ENCODE measurements around the gene SLC38A5.
A peak's percentile ranks its signal among the peaks of the same experiment; 100 is the strongest.

Gene SLC38A5

GRCh38 chrX:48491809-48492208, 21.7 kb upstream of the SLC38A5 start:
- DNase-seq (ENCODE audit: low read depth in 2 of 2), result no peak

GRCh38 chrX:48490661-48491060, 20.6 kb upstream of the SLC38A5 start:
- no peak for DNase-seq (ENCODE audit: low read depth in 2 of 2)

GRCh38 chrX:48489892-48490291, 19.8 kb upstream of the SLC38A5 start:
- no peak for DNase-seq (ENCODE audit: low read depth in 2 of 2)

- DNase-seq (ENCODE audit: low read depth in 2 of 2), result no peak
These were observed 19.2 kb upstream of the SLC38A5 start for GRCh38 chrX:48489296-48489695.

GRCh38 chrX:48488034-48488433, 18.0 kb upstream of the SLC38A5 start:
- DNase-seq (ENCODE audit: low read depth in 2 of 2), result no peak

GRCh38 chrX:48487362-48487798, 17.3 kb upstream of the SLC38A5 start:
- DNase-seq (ENCODE audit: low read depth in 2 of 2), result no peak

GRCh38 chrX:48482526-48482925, 12.5 kb upstream of the SLC38A5 start:
- DNase-seq (ENCODE audit: low read depth in 2 of 2), result no peak

GRCh38 chrX:48480583-48480982, 10.5 kb upstream of the SLC38A5 start:
- no peak for DNase-seq (ENCODE audit: low read depth in 2 of 2)

- no peak for DNase-seq (ENCODE audit: low read depth in 2 of 2)
These were observed 10.1 kb upstream of the SLC38A5 start for GRCh38 chrX:48480142-48480541.

GRCh38 chrX:48478806-48479205, 8.7 kb upstream of the SLC38A5 start:
- no peak for DNase-seq (ENCODE audit: low read depth in 2 of 2)

- no peak for DNase-seq (ENCODE audit: low read depth in 2 of 2)
These were observed 8.1 kb upstream of the SLC38A5 start for GRCh38 chrX:48477960-48478755.

GRCh38 chrX:48476919-48477318, 6.9 kb upstream of the SLC38A5 start:
- DNase-seq (ENCODE audit: low read depth in 2 of 2), result no peak

- peak; percentile 76 to 78 for DNase-seq (ENCODE audit: low read depth in 2 of 2)
These were observed 5.9 kb upstream of the SLC38A5 start, which contains the start of gene FTSJ1 for GRCh38 chrX:48475774-48476577. Gene FTSJ1 (plus strand): TSS chrX:48476199. CDS start chrX:48478048, 1,849 bp downstream.

- no peak for DNase-seq (ENCODE audit: low read depth in 2 of 2)
These were observed 5.2 kb upstream of the SLC38A5 start for GRCh38 chrX:48475296-48475695.

GRCh38 chrX:48474581-48474980, 4.5 kb upstream of the SLC38A5 start:
- DNase-seq (ENCODE audit: low read depth in 2 of 2), result no peak

- no peak for DNase-seq (ENCODE audit: low read depth in 2 of 2)
These were observed 4.1 kb upstream of the SLC38A5 start for GRCh38 chrX:48474127-48474526.

- no peak for DNase-seq (ENCODE audit: low read depth in 2 of 2)
These were observed 3.6 kb upstream of the SLC38A5 start for GRCh38 chrX:48473704-48473990.

- no peak for DNase-seq (ENCODE audit: low read depth in 2 of 2)
These were observed 3.0 kb upstream of the SLC38A5 start for GRCh38 chrX:48472851-48473703.

GRCh38 chrX:48472225-48472624, 2.2 kb upstream of the SLC38A5 start:
- DNase-seq (ENCODE audit: low read depth in 2 of 2), result no peak

- DNase-seq (ENCODE audit: low read depth in 2 of 2), result no peak
These were observed 1.4 kb upstream of the SLC38A5 start for GRCh38 chrX:48471504-48471903.

- DNase-seq (ENCODE audit: low read depth in 2 of 2), result no peak
These were observed 716 bp upstream of the SLC38A5 start for GRCh38 chrX:48470833-48471118.
